ENCODE measurements around the gene DHX15. TPM values are rescaled to one million over a fixed set of nuclear protein-coding genes. Genes with fewer than 3 reads are reported as not detected.

Gene DHX15
- total and polyA plus RNA-seq, 11 donors, result 24.0 to 67.8 (median 55.3) TPM

DNA sequence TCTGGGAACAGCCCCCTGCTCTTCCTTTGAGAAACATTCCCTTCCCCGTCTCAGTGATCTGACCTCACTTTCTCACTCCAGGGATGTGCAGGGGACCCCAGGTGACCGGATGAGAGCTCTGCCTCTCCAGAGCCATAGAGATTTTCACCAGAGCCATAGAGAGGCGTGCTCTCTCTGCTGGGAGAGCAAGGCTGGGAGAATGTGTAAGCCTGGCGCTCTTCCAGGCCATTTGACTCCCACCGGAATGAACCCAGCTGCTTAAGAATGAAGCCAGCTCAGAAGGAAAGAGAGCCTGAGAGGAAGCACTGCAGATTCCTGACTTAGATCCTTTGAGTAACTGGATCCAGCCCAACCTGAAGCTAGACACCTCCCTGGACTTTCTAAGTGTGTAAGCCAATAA is 106.4 kb downstream of the DHX15 start:
- H3K36me3 ChIP-seq, result no peaks in the 10 kb centered on the region
- H3K9me3 ChIP-seq, result no peaks in the 10 kb centered on the region
- intact Hi-C loops (cut with DNase I), result loop anchor here in 1 of 10 donors (10.0 kb wide), 1 partner anchor 77 kb away; no protein-coding TSS in a partner anchor
- peak overlapping the region in 2 of 12 donors; percentile 13 to 57 for H3K27ac ChIP-seq
- peak; percentile 34 to 60 (median 54) for ATAC-seq
- TF ChIP-seq POLR2A (IDR thresholded peaks at IDR 0.05), result no peak
- TF ChIP-seq, protein P1, sequence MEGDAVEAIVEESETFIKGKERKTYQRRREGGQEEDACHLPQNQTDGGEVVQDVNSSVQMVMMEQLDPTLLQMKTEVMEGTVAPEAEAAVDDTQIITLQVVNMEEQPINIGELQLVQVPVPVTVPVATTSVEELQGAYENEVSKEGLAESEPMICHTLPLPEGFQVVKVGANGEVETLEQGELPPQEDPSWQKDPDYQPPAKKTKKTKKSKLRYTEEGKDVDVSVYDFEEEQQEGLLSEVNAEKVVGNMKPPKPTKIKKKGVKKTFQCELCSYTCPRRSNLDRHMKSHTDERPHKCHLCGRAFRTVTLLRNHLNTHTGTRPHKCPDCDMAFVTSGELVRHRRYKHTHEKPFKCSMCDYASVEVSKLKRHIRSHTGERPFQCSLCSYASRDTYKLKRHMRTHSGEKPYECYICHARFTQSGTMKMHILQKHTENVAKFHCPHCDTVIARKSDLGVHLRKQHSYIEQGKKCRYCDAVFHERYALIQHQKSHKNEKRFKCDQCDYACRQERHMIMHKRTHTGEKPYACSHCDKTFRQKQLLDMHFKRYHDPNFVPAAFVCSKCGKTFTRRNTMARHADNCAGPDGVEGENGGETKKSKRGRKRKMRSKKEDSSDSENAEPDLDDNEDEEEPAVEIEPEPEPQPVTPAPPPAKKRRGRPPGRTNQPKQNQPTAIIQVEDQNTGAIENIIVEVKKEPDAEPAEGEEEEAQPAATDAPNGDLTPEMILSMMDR (IDR thresholded peaks at IDR 0.05), result no peak
- H3K27me3 ChIP-seq, result peaks cover 0 to 16% (median 0%) of the 10 kb centered on the region in 9 donors
- H3K4me1 ChIP-seq, result peaks cover 0 to 15% (median 0%) of the 10 kb centered on the region in 12 donors
- DNase-seq, result peak; percentile 50 to 71 (median 63)
- no peak overlapping the region for H3K4me3 ChIP-seq
- 19 to 22% (median 20%) methylated on average over 4 to 5 of the region's 5 CpGs for WGBS, 4 donors

MicroRNAs encoded within 50 kb of the gene (microRNA counts, 767-probe panel; counts per million panel counts)
- microRNA hsa-miR-573, result 758 to 1,280 counts per million in 2 donors

Small RNAs within 50 kb of the gene (microRNA-seq; reads per million reads assigned to microRNA genes)
- gene MIR573, result 0 reads per million in 4 donors

Other genes starting within 250 kb of the DHX15 start
- gene SOD3, start 211.0 kb upstream of the DHX15 start, total RNA-seq, result 100 to 1,000 TPM in 1 of 9 donors, 10 to 100 TPM in 8; 17.0 to 110 (median 43.0) TPM
- 10 to 100 TPM; 11.7 to 15.0 TPM for gene SOD3, start 211.0 kb upstream of the DHX15 start, polyA plus RNA-seq